H9 (cell line): ENCODE measurements around the gene EDN3. TPM values are rescaled to one million over a fixed set of nuclear protein-coding genes. Genes with fewer than 3 reads are reported as not detected.

Experiments
- DNase-seq: peaks from one replicate; pipeline ENCODE4 v3.0.0-alpha.2; 2017
- H2AFZ ChIP-seq: one replicate; pipeline ENCODE4 v1.6.1; 2013; ENCODE audit warnings: mild to moderate bottlenecking, low read length, control low read depth, moderate library complexity
- H2AK5ac ChIP-seq: 2 replicates; pipeline ENCODE4 v1.6.1; 2013; ENCODE audit warnings: low read length, control low read depth, mixed read lengths; ENCODE audit not compliant: insufficient read length
- H2BK120ac ChIP-seq: one replicate; pipeline ENCODE4 v1.6.1; 2013; ENCODE audit warnings: low read depth, mild to moderate bottlenecking, low read length, control low read depth, inconsistent platforms; ENCODE audit not compliant: poor library complexity, severe bottlenecking
- H2BK12ac ChIP-seq: 2 replicates; pipeline ENCODE4 v1.6.1; 2013; ENCODE audit warnings: low read length, control low read depth, mixed read lengths, low read depth; ENCODE audit not compliant: insufficient read length
- H2BK15ac ChIP-seq: 2 replicates; pipeline ENCODE4 v1.6.1; 2013; ENCODE audit warnings: low read depth, low read length, control low read depth
- H2BK20ac ChIP-seq: one replicate; pipeline ENCODE4 v1.6.1; 2013; ENCODE audit warnings: low read depth, mild to moderate bottlenecking, low read length, control low read depth, inconsistent platforms; ENCODE audit not compliant: poor library complexity, severe bottlenecking
- H2BK5ac ChIP-seq: 2 replicates; pipeline ENCODE4 v1.6.1; 2013; ENCODE audit warnings: low read length, control low read depth, mixed read lengths; ENCODE audit not compliant: insufficient read length
- H3K14ac ChIP-seq: 2 replicates; pipeline ENCODE4 v1.6.1; 2013; ENCODE audit warnings: low read length, control low read depth; ENCODE audit not compliant: insufficient read depth
- H3K18ac ChIP-seq: 2 replicates; pipeline ENCODE4 v1.6.1; 2013; ENCODE audit warnings: low read depth, mild to moderate bottlenecking, mixed read lengths, low read length, control low read depth; ENCODE audit not compliant: insufficient read length
- H3K23ac ChIP-seq: 2 replicates; pipeline ENCODE4 v1.6.1; 2013; ENCODE audit warnings: low read length, control low read depth, mixed read lengths, low read depth; ENCODE audit not compliant: insufficient read length
- H3K23me2 ChIP-seq: 2 replicates; pipeline ENCODE4 v1.6.1; 2013; ENCODE audit warnings: low read depth, mild to moderate bottlenecking, mixed read lengths, low read length, control low read depth; ENCODE audit not compliant: insufficient read length, poor library complexity, severe bottlenecking
- H3K27ac ChIP-seq: 2 replicates; pipeline ENCODE4 v1.5.1; 2013; ENCODE audit warnings: low read length, control low read depth, mixed read lengths, low read depth; ENCODE audit not compliant: insufficient read length
- H3K27me3 ChIP-seq: 2 replicates; pipeline ENCODE4 v1.6.1; 2013; ENCODE audit warnings: low read length, control low read depth, inconsistent platforms; ENCODE audit not compliant: insufficient read depth
- H3K4ac ChIP-seq: 2 replicates; pipeline ENCODE4 v1.6.1; 2013; ENCODE audit warnings: low read depth, mild to moderate bottlenecking, control low read depth, inconsistent platforms, low read length, moderate library complexity
- H3K4me1 ChIP-seq: 2 replicates; pipeline ENCODE4 v1.6.1; 2013; ENCODE audit warnings: low read length, control low read depth, inconsistent platforms; ENCODE audit not compliant: insufficient read depth
- H3K4me2 ChIP-seq: 2 replicates; pipeline ENCODE4 v1.6.1; 2013; ENCODE audit warnings: low read length, control low read depth, mixed read lengths; ENCODE audit not compliant: insufficient read length, insufficient read depth
- H3K56ac ChIP-seq: 2 replicates; pipeline ENCODE4 v1.6.1; 2013; ENCODE audit warnings: low read depth, mild to moderate bottlenecking, mixed read lengths, low read length, control low read depth; ENCODE audit not compliant: insufficient read length
- H3K79me1 ChIP-seq: 2 replicates; pipeline ENCODE4 v1.6.1; 2013; ENCODE audit warnings: low read depth, mild to moderate bottlenecking, moderate library complexity, low read length, control low read depth, inconsistent platforms; ENCODE audit not compliant: insufficient read depth, poor library complexity, severe bottlenecking
- H3K79me2 ChIP-seq: 2 replicates; pipeline ENCODE4 v1.6.1; 2013; ENCODE audit warnings: low read length, control low read depth, inconsistent platforms; ENCODE audit not compliant: insufficient read depth
- H3K9ac ChIP-seq: 2 replicates; pipeline ENCODE4 v1.6.1; 2013; ENCODE audit warnings: low read length, control low read depth, mixed read lengths; ENCODE audit not compliant: insufficient read length; ENCODE audit errors: extremely low read depth
- H3K9me3 ChIP-seq: one replicate; pipeline ENCODE4 v1.6.1; 2013; ENCODE audit warnings: low read depth, low read length, inconsistent platforms; ENCODE audit not compliant: control insufficient read depth
- H3T11ph ChIP-seq: one replicate; pipeline ENCODE4 v1.6.1; 2013; ENCODE audit warnings: mild to moderate bottlenecking, low read length, control low read depth, inconsistent platforms
- H4K20me1 ChIP-seq: one replicate; pipeline ENCODE4 v1.6.1; 2013; ENCODE audit not compliant: control insufficient read depth, insufficient read length, insufficient read depth
- H4K5ac ChIP-seq: 2 replicates; pipeline ENCODE4 v1.6.1; 2013; ENCODE audit warnings: low read depth, mild to moderate bottlenecking, mixed read lengths, low read length, control low read depth; ENCODE audit not compliant: insufficient read length
- H4K8ac ChIP-seq: replicated peaks from 2 replicates; pipeline ENCODE4 v1.6.1; 2013; ENCODE audit warnings: low read length, control low read depth, mixed read lengths, low read depth; ENCODE audit not compliant: insufficient read length
- H4K91ac ChIP-seq: 2 replicates; pipeline ENCODE4 v1.6.1; 2013; ENCODE audit warnings: low read depth, mild to moderate bottlenecking, moderate library complexity, mixed read lengths, low read length, control low read depth; ENCODE audit not compliant: insufficient read length
- H3K27ac Mint-ChIP-seq, 3 experiments: 2 replicates in 2 of 3; 3 replicates in 1 of 3; pipeline ENCODE4 v1.8.0; 2020 to 2021; ENCODE audit warnings: mixed read lengths in 3 of 3, mild to moderate bottlenecking in 1 of 3, moderate library complexity in 1 of 3
- H3K27me3 Mint-ChIP-seq: 2 replicates; pipeline ENCODE4 v1.8.0; 2021; ENCODE audit warnings: low read depth, mild to moderate bottlenecking, moderate library complexity, mixed read lengths
- H3K36me3 Mint-ChIP-seq, 3 experiments: 2 replicates in 2 of 3; 3 replicates in 1 of 3; pipeline ENCODE4 v1.8.0; 2020 to 2021; ENCODE audit warnings: low read depth in 3 of 3, mixed read lengths in 3 of 3; ENCODE audit not compliant: insufficient read depth in 1 of 3
- H3K4me1 Mint-ChIP-seq, 2 experiments: 2 replicates each; pipeline ENCODE4 v1.8.0; 2020; ENCODE audit warnings: mixed read lengths in 2 of 2
- H3K4me3 Mint-ChIP-seq, 2 experiments: 2 replicates in 1 of 2; 3 replicates in 1 of 2; pipeline ENCODE4 v1.8.0; 2020 to 2021; ENCODE audit warnings: mild to moderate bottlenecking in 2 of 2, mixed read lengths in 2 of 2, moderate library complexity in 1 of 2
- H3K9me3 Mint-ChIP-seq, 2 experiments: 2 replicates in 1 of 2; 3 replicates in 1 of 2; pipeline ENCODE4 v1.8.0; 2020; ENCODE audit warnings: mild to moderate bottlenecking in 2 of 2, mixed read lengths in 2 of 2, moderate library complexity in 1 of 2
- CTCF ChIP-seq: fragments of 200-600 bp; sonication (generic); conservative IDR thresholded peaks from 3 replicates; pipeline ENCODE4 v1.8.0; 2021; ENCODE audit warnings: antibody characterized with exemption, mild to moderate bottlenecking
- WGBS: extraction: QIAGEN DNeasy Blood & Tissue Kit; methylation state at CpG from one replicate; pipeline ENCODE4 v1.1.7; 2013; ENCODE audit warnings: missing lambda C conversion rate, low lambda C conversion rate, mixed read lengths; ENCODE audit not compliant: insufficient read length; ENCODE audit errors: extremely low coverage; 5-methylcytosine and 5-hydroxymethylcytosine counted together
- total RNA-seq: library from RNA; stranded (reverse); gene quantifications from 2 replicates; pipeline ENCODE4 v1.2.1, GENCODE V29; 2021

The EDN3 gene
- total RNA-seq, 1 experiment from 2014 or later: 0.20 TPM

DNA sequence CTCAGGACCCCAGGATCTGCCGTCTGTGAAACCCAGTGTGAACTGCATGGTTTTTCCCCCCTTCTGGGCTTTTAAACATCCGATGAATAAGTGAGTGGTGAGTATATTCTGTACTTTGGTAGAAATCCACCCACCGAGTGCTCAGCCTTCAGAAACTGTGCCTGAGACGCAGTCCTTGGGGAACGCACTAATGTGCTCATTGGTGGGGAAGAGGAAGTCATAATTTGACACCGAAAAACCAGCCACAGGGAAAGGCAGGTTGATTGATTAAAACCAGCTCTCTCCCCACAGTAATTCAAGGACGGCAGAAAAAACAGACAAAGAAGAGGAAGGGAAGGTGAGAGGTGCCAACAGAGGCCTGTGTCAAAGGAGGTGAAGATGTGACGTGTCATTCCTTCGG is 21.7 kb downstream of the EDN3 start:
- H4K20me1 ChIP-seq: no peaks in the 10 kb centered on the region
- no peak overlapping the region for H4K91ac ChIP-seq
- WGBS: no CpG with 5 or more reads among the region's 9 CpGs
- Mint-ChIP-seq H3K4me1 (peaks cover 7 to 10% of the 10 kb centered on the region in 2 experiments), H3K27me3 (peaks cover 14% of the 10 kb centered on the region), H3K9me3 (no peaks in the 10 kb centered on the region), H3K27ac (no peak overlapping the region), H3K36me3 (peaks cover 0 to 2% (median 0%) of the 10 kb centered on the region in 3 experiments; a peak in 1 of 7 replicates), H3K4me3 (no peak overlapping the region)
- H2BK120ac ChIP-seq: no peak overlapping the region
- H2AFZ ChIP-seq: no peak overlapping the region
- H4K5ac ChIP-seq: no peak overlapping the region
- H3K23me2 ChIP-seq: no peaks in the 10 kb centered on the region
- no peaks in the 10 kb centered on the region for H3K79me2 ChIP-seq
- no peak overlapping the region for H3K14ac ChIP-seq
- no peak overlapping the region for H3K18ac ChIP-seq
- no peak overlapping the region for H3T11ph ChIP-seq
- H3K9me3 ChIP-seq: no peaks in the 10 kb centered on the region
- no peak overlapping the region for H2BK5ac ChIP-seq
- no peaks in the 10 kb centered on the region for H3K27me3 ChIP-seq
- no peaks in the 10 kb centered on the region for H3K79me1 ChIP-seq
- no peak overlapping the region for H3K27ac ChIP-seq
- no peaks in the 10 kb centered on the region for H3K4me1 ChIP-seq
- H3K23ac ChIP-seq: no peak overlapping the region
- no peak overlapping the region for H2BK15ac ChIP-seq
- no peak overlapping the region for H2AK5ac ChIP-seq
- no peak overlapping the region for H3K4me2 ChIP-seq
- H3K4ac ChIP-seq: no peak overlapping the region
- DNase-seq: no peak
- H2BK12ac ChIP-seq: no peak overlapping the region
- H3K56ac ChIP-seq: no peak overlapping the region
- H2BK20ac ChIP-seq: no peak overlapping the region
- no peak for TF ChIP-seq CTCF
- no peak overlapping the region for H4K8ac ChIP-seq
- no peak overlapping the region for H3K9ac ChIP-seq
